IMR-90 (cell line): ENCODE results near the gene DPM1. TPM values are rescaled to one million over a fixed set of nuclear protein-coding genes. Genes with fewer than 3 reads are reported as not detected.
A peak's percentile ranks its signal among the peaks of the same experiment; 100 is the strongest.

Source experiments
- ATAC-seq: fragments of 200-7000 bp; cut with Tn5 transposase; 2 replicates; pipeline ENCODE4 v1.9.1; 2020; ENCODE audit warnings: low read depth, mild to moderate bottlenecking, moderate library complexity
- BruUV-seq: library from RNA; stranded (reverse); fragments of 400-500 nt; replicated peaks from 2 replicates; lab custom pipeline; 2021; lab: Mats Ljungman, UMichigan
- CTCF ChIA-PET: fragments of 300-600 bp; formaldehyde crosslinking; extraction: SDS; loops from one replicate; lab custom pipeline; 2021; ENCODE audit warnings: antibody characterized with exemption; lab: Yijun Ruan, JAX
- POLR2A ChIA-PET: fragments of 300-600 bp; sonication (Branson Sonifier 250); formaldehyde crosslinking; loops from one replicate; lab custom pipeline; 2022; ENCODE audit warnings: antibody characterized with exemption; ENCODE audit not compliant: unreplicated experiment; lab: Charles Lee
- DNase-seq: peaks from one replicate; pipeline ENCODE4 v3.0.0; 2013
- H2AFZ ChIP-seq: replicated peaks from 2 replicates; pipeline ENCODE3; 2013; ENCODE audit warnings: low read length, mild to moderate bottlenecking; ENCODE audit not compliant: poor library complexity
- H2AK5ac ChIP-seq: 2 replicates; pipeline ENCODE4 v1.6.1; 2013; ENCODE audit warnings: low read depth, low read length, inconsistent platforms
- H2AK9ac ChIP-seq: replicated peaks from 2 replicates; pipeline ENCODE3; 2013; ENCODE audit warnings: mild to moderate bottlenecking, low read depth, low read length, moderate library complexity; ENCODE audit not compliant: poor library complexity
- H2BK120ac ChIP-seq: 2 replicates; pipeline ENCODE4 v1.6.1; 2013; ENCODE audit warnings: low read depth, low read length, inconsistent platforms
- H2BK15ac ChIP-seq: 3 replicates; pipeline ENCODE4 v1.6.1; 2013; ENCODE audit warnings: low read depth, low read length, inconsistent platforms
- H2BK20ac ChIP-seq: 2 replicates; pipeline ENCODE4 v1.6.1; 2013; ENCODE audit warnings: low read depth, mild to moderate bottlenecking, inconsistent platforms, low read length, moderate library complexity
- H2BK5ac ChIP-seq: 2 replicates; pipeline ENCODE4 v1.6.1; 2013; ENCODE audit warnings: mild to moderate bottlenecking, low read depth, low read length, inconsistent platforms; ENCODE audit not compliant: poor library complexity, severe bottlenecking
- H3K14ac ChIP-seq: replicated peaks from 2 replicates; pipeline ENCODE4 v1.6.1; 2013; ENCODE audit warnings: low read depth, low read length, inconsistent platforms
- H3K18ac ChIP-seq: 2 replicates; pipeline ENCODE4 v1.6.1; 2013; ENCODE audit warnings: low read depth, low read length, control low read depth
- H3K23ac ChIP-seq: 2 replicates; pipeline ENCODE4 v1.6.1; 2013; ENCODE audit warnings: low read depth, low read length, inconsistent platforms
- H3K27ac ChIP-seq: 2 replicates; pipeline ENCODE4 v1.5.1; 2013; ENCODE audit warnings: mild to moderate bottlenecking, control low read depth, low read length; ENCODE audit not compliant: insufficient read depth
- H3K27me3 ChIP-seq: 2 replicates; pipeline ENCODE4 v1.6.1; 2013; ENCODE audit warnings: low read length; ENCODE audit not compliant: control insufficient read depth, insufficient read depth
- H3K36me3 ChIP-seq: 2 replicates; pipeline ENCODE4 v1.6.1; 2013; ENCODE audit warnings: low read length, mixed read lengths; ENCODE audit not compliant: control insufficient read depth, insufficient read depth
- H3K4ac ChIP-seq: 2 replicates; pipeline ENCODE4 v1.6.1; 2013; ENCODE audit warnings: low read depth, low read length, inconsistent platforms
- H3K4me1 ChIP-seq: 2 replicates; pipeline ENCODE4 v1.6.1; 2013; ENCODE audit warnings: low read length, mixed read lengths; ENCODE audit not compliant: control insufficient read depth, insufficient read depth
- H3K4me2 ChIP-seq: 2 replicates; pipeline ENCODE4 v1.6.1; 2013; ENCODE audit warnings: low read depth, mild to moderate bottlenecking, control low read depth, low read length, moderate library complexity
- H3K4me3 ChIP-seq: 2 replicates; pipeline ENCODE4 v1.5.1; 2013; ENCODE audit warnings: low read depth, mild to moderate bottlenecking, control low read depth, low read length, moderate library complexity; ENCODE audit not compliant: insufficient read depth
- H3K56ac ChIP-seq: 2 replicates; pipeline ENCODE4 v1.6.1; 2013; ENCODE audit warnings: low read length, inconsistent platforms; ENCODE audit not compliant: insufficient read depth; ENCODE audit errors: extremely low read depth
- H3K79me1 ChIP-seq, 2 experiments: 2 replicates each; pipeline ENCODE4 v1.6.1; 2013; ENCODE audit warnings: low read length in 2 of 2, inconsistent platforms in 1 of 2, low read depth in 1 of 2
- H3K9ac ChIP-seq: 2 replicates; pipeline ENCODE4 v1.6.1; 2013; ENCODE audit warnings: low read depth, low read length, control low read depth
- H3K9me1 ChIP-seq: 2 replicates; pipeline ENCODE4 v1.6.1; 2013; ENCODE audit warnings: low read length, inconsistent platforms; ENCODE audit not compliant: insufficient read depth
- H3K9me3 ChIP-seq: 2 replicates; pipeline ENCODE4 v1.6.1; 2013; ENCODE audit warnings: low read length; ENCODE audit not compliant: control insufficient read depth, insufficient read depth
- H4K20me1 ChIP-seq: 2 replicates; pipeline ENCODE4 v1.6.1; 2013; ENCODE audit warnings: low read length, inconsistent platforms; ENCODE audit not compliant: insufficient read depth
- H4K5ac ChIP-seq: 2 replicates; pipeline ENCODE4 v1.6.1; 2013; ENCODE audit warnings: mild to moderate bottlenecking, low read depth, low read length, control low read depth
- H4K8ac ChIP-seq, 2 experiments: 2 replicates each; pipeline ENCODE4 v1.6.1; 2013; ENCODE audit warnings: low read depth in 2 of 2, low read length in 2 of 2, control low read depth in 1 of 2, inconsistent platforms in 1 of 2
- H4K91ac ChIP-seq: 2 replicates; pipeline ENCODE4 v1.6.1; 2013; ENCODE audit warnings: low read depth, low read length, inconsistent platforms; ENCODE audit not compliant: insufficient read depth
- BHLHE40 ChIP-seq: fragments of 150-350 bp; IDR thresholded peaks from 2 replicates; pipeline ENCODE4 v1.6.1; 2016; ENCODE audit warnings: mild to moderate bottlenecking, low read depth, low read length
- CEBPB ChIP-seq: IDR thresholded peaks from 2 replicates; pipeline ENCODE4 v1.6.1; 2012; ENCODE audit warnings: low read depth, low read length, improper control_type of control experiment
- CTCF ChIP-seq: conservative IDR thresholded peaks from 2 replicates; pipeline ENCODE4 v1.5.1; 2012; ENCODE audit warnings: mild to moderate bottlenecking, low read depth, low read length, improper control_type of control experiment
- ELK1 ChIP-seq: fragments of 150-350 bp; IDR thresholded peaks from 2 replicates; pipeline ENCODE4 v1.6.1; 2016; ENCODE audit warnings: low read depth, mild to moderate bottlenecking, low read length, moderate library complexity, borderline replicate concordance
- FOS ChIP-seq: fragments of 150-350 bp; IDR thresholded peaks from 2 replicates; pipeline ENCODE4 v1.6.1; 2016; ENCODE audit warnings: low read depth, low read length
- MAFK ChIP-seq: IDR thresholded peaks from 2 replicates; pipeline ENCODE4 v1.6.1; 2012; ENCODE audit warnings: low read depth, low read length, improper control_type of control experiment
- MAZ ChIP-seq: IDR thresholded peaks from 2 replicates; pipeline ENCODE4 v1.6.1; 2012; ENCODE audit warnings: low read depth, mild to moderate bottlenecking, low read length, improper control_type of control experiment, moderate library complexity, borderline replicate concordance
- MXI1 ChIP-seq: IDR thresholded peaks from 2 replicates; pipeline ENCODE4 v1.6.1; 2012; ENCODE audit warnings: low read depth, mild to moderate bottlenecking, low read length, moderate library complexity, borderline replicate concordance
- POLR2A ChIP-seq: IDR thresholded peaks from 2 replicates; pipeline ENCODE4 v1.6.1; 2012; ENCODE audit warnings: mild to moderate bottlenecking, low read depth, low read length
- RAD21 ChIP-seq: IDR thresholded peaks from 2 replicates; pipeline ENCODE4 v1.6.1; 2012; ENCODE audit warnings: low read length, improper control_type of control experiment
- RCOR1 ChIP-seq: IDR thresholded peaks from 2 replicates; pipeline ENCODE4 v1.6.1; 2012; ENCODE audit warnings: mild to moderate bottlenecking, low read length, improper control_type of control experiment; ENCODE audit not compliant: insufficient replicate concordance
- RFX5 ChIP-seq: IDR thresholded peaks from 2 replicates; pipeline ENCODE4 v1.8.0; 2012; ENCODE audit warnings: low read depth, mild to moderate bottlenecking, low read length, moderate library complexity
- USF2 ChIP-seq: fragments of 150-350 bp; IDR thresholded peaks from 2 replicates; pipeline ENCODE4 v1.6.1; 2017; ENCODE audit warnings: mild to moderate bottlenecking, antibody characterized with exemption, low read length, low read depth
- WGBS, 2 experiments: methylation state at CpG; one replicate each; pipeline versions ENCODE4 v1.1.5 to v1.1.7; 2013; ENCODE audit warnings: missing lambda C conversion rate in 2 of 2; ENCODE audit not compliant: insufficient read length in 1 of 2; ENCODE audit errors: extremely low coverage in 2 of 2; 5-methylcytosine and 5-hydroxymethylcytosine counted together
- dilution Hi-C: fragments of 300-500 bp; cut with HindIII; formaldehyde crosslinking; loops from one replicate; pipeline ENCODE4 v1.14.3; 2018; ENCODE audit warnings: low sequenced_read_pairs; ENCODE audit not compliant: unreplicated experiment
- in situ Hi-C: fragments of 300-500 bp; cut with MboI; formaldehyde crosslinking; loops from 3 replicates; pipeline ENCODE4 v1.14.3; 2019; ENCODE audit warnings: low sequenced_read_pairs, inconsistent platforms, mixed read lengths
- intact Hi-C: fragments of 100-400 bp; cut with micrococcal nuclease; formaldehyde crosslinking; loops from 2 replicates; pipeline ENCODE4 v1.10.0; 2022
- polyA plus RNA-seq, 3 experiments: library from polyadenylated mRNA; depleted of rRNA; stranded (reverse); fragments of >200 nt; gene quantifications; 2 replicates each; pipeline ENCODE4 v1.2.3, GENCODE V29; 2012; ENCODE audit warnings: low replicate concordance in 1 of 3
- total RNA-seq: library from RNA; depleted of rRNA; stranded (reverse); fragments of >200 nt; gene quantifications from 2 replicates; pipeline ENCODE4 v1.2.3, GENCODE V29; 2012

DPM1 gene
- total and polyA plus RNA-seq, 2 of the 4 experiments (the other 2 are of a cell fraction), result 59.1 to 89.1 TPM

- H2AFZ ChIP-seq, result peak overlapping the region; percentile 34
- H2BK15ac ChIP-seq, result peak overlapping the region; percentile 17; the same call in 2 of the 3 replicates
- no peak overlapping the region for H3K18ac ChIP-seq
- in situ Hi-C loops (loop anchor here (25.0 kb wide), 2 partner anchors 785 to 1110 kb away; partner anchors contain the start of gene ATP9A), intact Hi-C loops (no loop called here), dilution Hi-C loops (no loop called here)
- H3K36me3 ChIP-seq, result no peaks in the 10 kb centered on the region
- no TSS peak for BruUV-seq
- H3K4me2 ChIP-seq, result no peak overlapping the region
- peak overlapping the region; percentile 26; the same call in 1 of the 2 replicates for H2BK20ac ChIP-seq
- ATAC-seq, result no peak
- no peak overlapping the region for H4K5ac ChIP-seq
- peak overlapping the region; percentile 42; the same call in 1 of the 2 replicates for H2BK120ac ChIP-seq
- no peak overlapping the region for H3K9ac ChIP-seq
- no peak overlapping the region for H3K56ac ChIP-seq
- H3K79me1 ChIP-seq, result peaks cover 0 to 15% of the 10 kb centered on the region in 2 experiments; a peak in 1 of 4 replicates
- H4K8ac ChIP-seq, result no peak overlapping the region; a peak in 1 of 4 replicates
- H2AK9ac ChIP-seq, result no peak overlapping the region
- ChIA-PET CTCF (no interaction called here), POLR2A (no interaction called here)
- peaks cover 3% of the 10 kb centered on the region; the same call in 1 of the 2 replicates for H4K20me1 ChIP-seq
- peak overlapping the region; percentile 30; the same call in 1 of the 2 replicates for H3K4ac ChIP-seq
- no peak for DNase-seq
- H3K4me1 ChIP-seq, result peaks cover 22% of the 10 kb centered on the region
- peaks cover 19% of the 10 kb centered on the region for H3K9me1 ChIP-seq
- 63% methylated on average over 8 of the region's 20 CpGs; no CpG with 5 or more reads in 1 of the 2 experiments for WGBS, 2 experiments
- H2BK5ac ChIP-seq, result no peak overlapping the region
- no peak overlapping the region for H3K4me3 ChIP-seq
- 0 out of 2 replicates have a peak, but pooled peaks cover 2% of the 10 kb centered on the region for H3K9me3 ChIP-seq
- H2AK5ac ChIP-seq, result peak overlapping the region; percentile 70
- no peak overlapping the region for H4K91ac ChIP-seq
- no peak overlapping the region for H3K14ac ChIP-seq
- H3K27me3 ChIP-seq, result no peaks in the 10 kb centered on the region
- H3K23ac ChIP-seq, result 0 out of 2 replicates have a peak overlapping the region, but pooled peaks have one; percentile 5
- H3K27ac ChIP-seq, result no peak overlapping the region
- TF ChIP-seq RCOR1, result no peak
- no peak for TF ChIP-seq ELK1
- TF ChIP-seq CTCF, result no peak
- TF ChIP-seq FOS, result no peak
- TF ChIP-seq RAD21, result no peak
- TF ChIP-seq RFX5, result no peak
- no peak for TF ChIP-seq CEBPB
- no peak for TF ChIP-seq POLR2A
- TF ChIP-seq USF2, result no peak
- no peak for TF ChIP-seq MXI1
- TF ChIP-seq BHLHE40, result no peak
- no peak for TF ChIP-seq MAZ
- TF ChIP-seq MAFK, result no peak
These were observed 19.0 kb upstream of the DPM1 start for GRCh38 chr20:50977066-50978021.
